Loucy (cell line): ENCODE results near the gene ME3.

ENCODE experiments used
- H2AFZ ChIP-seq: fragments of 200-600 bp; sonication (generic); 2 replicates; pipeline ENCODE4 v1.6.0; 2016; ENCODE audit warnings: antibody characterized with exemption, mild to moderate bottlenecking, low read length, moderate library complexity
- H3F3A ChIP-seq: fragments of 200-600 bp; 2 replicates; pipeline ENCODE4 v1.6.0; 2016; ENCODE audit warnings: antibody characterized with exemption, low read depth, mild to moderate bottlenecking
- H3K27me3 ChIP-seq: fragments of 200-600 bp; sonication (generic); 2 replicates; pipeline ENCODE4 v1.6.1; 2014; ENCODE audit warnings: low read length, mild to moderate bottlenecking; ENCODE audit not compliant: insufficient read depth, poor library complexity, severe bottlenecking
- H3K36me3 ChIP-seq: fragments of 200-600 bp; sonication (generic); 2 replicates; pipeline ENCODE4 v1.6.1; 2016; ENCODE audit warnings: low read length; ENCODE audit not compliant: insufficient read depth
- H3K4me1 ChIP-seq: fragments of 200-600 bp; sonication (generic); 2 replicates; pipeline ENCODE4 v1.5.1; 2014; ENCODE audit warnings: low read length, mild to moderate bottlenecking; ENCODE audit not compliant: insufficient read depth, poor library complexity, severe bottlenecking
- H3K4me2 ChIP-seq: fragments of 200-600 bp; sonication (generic); 2 replicates; pipeline ENCODE4 v1.6.0; 2014; ENCODE audit warnings: antibody characterized with exemption, low read length, low read depth, mild to moderate bottlenecking; ENCODE audit not compliant: poor library complexity, severe bottlenecking
- H3K4me3 ChIP-seq: fragments of 200-600 bp; sonication (generic); 2 replicates; pipeline ENCODE4 v1.5.1; 2014; ENCODE audit warnings: low read length, mild to moderate bottlenecking, mixed read lengths; ENCODE audit not compliant: poor library complexity, severe bottlenecking
- H3K79me2 ChIP-seq: fragments of 200-600 bp; sonication (generic); 2 replicates; pipeline ENCODE4 v1.6.1; 2014; ENCODE audit warnings: low read length; ENCODE audit not compliant: insufficient read depth
- H3K9ac ChIP-seq: fragments of 200-600 bp; sonication (generic); 2 replicates; pipeline ENCODE4 v1.6.0; 2014; ENCODE audit warnings: mild to moderate bottlenecking, low read depth, low read length, moderate library complexity; ENCODE audit not compliant: poor library complexity, severe bottlenecking
- H3K9me2 ChIP-seq: fragments of 200-600 bp; sonication (generic); replicated peaks from 2 replicates; pipeline ENCODE4 v1.6.1; 2016; ENCODE audit warnings: low read depth, low read length, mixed read lengths
- H3K9me3 ChIP-seq: fragments of 200-600 bp; sonication (generic); 2 replicates; pipeline ENCODE4 v1.6.1; 2014; ENCODE audit warnings: mild to moderate bottlenecking, antibody characterized with exemption, low read length, low read depth; ENCODE audit not compliant: insufficient read depth
- H4K20me1 ChIP-seq: fragments of 200-600 bp; sonication (generic); 2 replicates; pipeline ENCODE4 v1.6.0; 2014; ENCODE audit warnings: antibody characterized with exemption, low read length, mild to moderate bottlenecking; ENCODE audit not compliant: insufficient read depth, poor library complexity, severe bottlenecking
- EZH2phosphoT487 ChIP-seq: fragments of 200-600 bp; IDR thresholded peaks from 2 replicates; pipeline ENCODE4 v1.6.1; 2018; ENCODE audit warnings: antibody characterized with exemption, mild to moderate bottlenecking, moderate library complexity, borderline replicate concordance
- TF ChIP-seq, protein P1 (sequence below): fragments of 200-600 bp; sonication (generic); conservative IDR thresholded peaks from 2 replicates; pipeline ENCODE4 v1.5.1; 2014; ENCODE audit warnings: mild to moderate bottlenecking, antibody characterized with exemption, low read length

ME3 gene

DNA sequence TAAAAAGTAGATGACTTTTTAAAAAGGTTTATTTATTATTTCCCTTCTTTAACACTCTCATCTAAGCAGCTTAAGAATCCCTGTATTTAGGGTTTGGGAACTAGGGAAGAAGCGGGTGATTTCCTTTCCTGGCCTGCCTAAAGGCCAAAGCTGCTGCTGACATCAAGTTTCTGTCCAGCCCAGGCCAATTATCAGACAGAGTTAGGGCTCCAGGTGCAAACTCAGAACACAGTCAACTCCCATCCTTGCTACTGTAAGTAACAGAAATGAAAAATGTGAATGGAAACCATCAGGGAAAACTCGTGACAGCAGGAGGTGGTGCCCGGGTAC is 188.8 kb downstream of the ME3 start:
- H3K4me3 ChIP-seq, result no peak overlapping the region
- H3K36me3 ChIP-seq, result no peaks in the 10 kb centered on the region
- no peak overlapping the region for H2AFZ ChIP-seq
- peaks cover 33% of the 10 kb centered on the region for H3K4me1 ChIP-seq
- TF ChIP-seq EZH2phosphoT487, result no peak
- TF ChIP-seq, protein P1, sequence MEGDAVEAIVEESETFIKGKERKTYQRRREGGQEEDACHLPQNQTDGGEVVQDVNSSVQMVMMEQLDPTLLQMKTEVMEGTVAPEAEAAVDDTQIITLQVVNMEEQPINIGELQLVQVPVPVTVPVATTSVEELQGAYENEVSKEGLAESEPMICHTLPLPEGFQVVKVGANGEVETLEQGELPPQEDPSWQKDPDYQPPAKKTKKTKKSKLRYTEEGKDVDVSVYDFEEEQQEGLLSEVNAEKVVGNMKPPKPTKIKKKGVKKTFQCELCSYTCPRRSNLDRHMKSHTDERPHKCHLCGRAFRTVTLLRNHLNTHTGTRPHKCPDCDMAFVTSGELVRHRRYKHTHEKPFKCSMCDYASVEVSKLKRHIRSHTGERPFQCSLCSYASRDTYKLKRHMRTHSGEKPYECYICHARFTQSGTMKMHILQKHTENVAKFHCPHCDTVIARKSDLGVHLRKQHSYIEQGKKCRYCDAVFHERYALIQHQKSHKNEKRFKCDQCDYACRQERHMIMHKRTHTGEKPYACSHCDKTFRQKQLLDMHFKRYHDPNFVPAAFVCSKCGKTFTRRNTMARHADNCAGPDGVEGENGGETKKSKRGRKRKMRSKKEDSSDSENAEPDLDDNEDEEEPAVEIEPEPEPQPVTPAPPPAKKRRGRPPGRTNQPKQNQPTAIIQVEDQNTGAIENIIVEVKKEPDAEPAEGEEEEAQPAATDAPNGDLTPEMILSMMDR, result no peak
- H3K9me2 ChIP-seq, result no peaks in the 10 kb centered on the region
- H3K4me2 ChIP-seq, result no peak overlapping the region
- no peaks in the 10 kb centered on the region for H3K79me2 ChIP-seq
- no peaks in the 10 kb centered on the region for H4K20me1 ChIP-seq
- no peaks in the 10 kb centered on the region for H3K9me3 ChIP-seq
- H3K9ac ChIP-seq, result no peak overlapping the region
- no peaks in the 10 kb centered on the region for H3F3A ChIP-seq
- no peaks in the 10 kb centered on the region for H3K27me3 ChIP-seq

GRCh38 chr11:86482692-86483091 is 189.7 kb downstream of the ME3 start:
- no peaks in the 10 kb centered on the region for H3K27me3 ChIP-seq
- no peaks in the 10 kb centered on the region for H3K36me3 ChIP-seq
- H4K20me1 ChIP-seq, result no peaks in the 10 kb centered on the region
- H3K9ac ChIP-seq, result no peak overlapping the region
- no peak overlapping the region for H2AFZ ChIP-seq
- no peaks in the 10 kb centered on the region; the same call in 1 of the 2 replicates for H3F3A ChIP-seq
- peaks cover 42% of the 10 kb centered on the region for H3K4me1 ChIP-seq
- no peak overlapping the region for H3K4me3 ChIP-seq
- no peak overlapping the region for H3K4me2 ChIP-seq
- H3K79me2 ChIP-seq, result no peaks in the 10 kb centered on the region
- no peaks in the 10 kb centered on the region for H3K9me3 ChIP-seq
- no peak for TF ChIP-seq EZH2phosphoT487
- TF ChIP-seq, protein P1, result no peak
- H3K9me2 ChIP-seq, result no peaks in the 10 kb centered on the region

DNA sequence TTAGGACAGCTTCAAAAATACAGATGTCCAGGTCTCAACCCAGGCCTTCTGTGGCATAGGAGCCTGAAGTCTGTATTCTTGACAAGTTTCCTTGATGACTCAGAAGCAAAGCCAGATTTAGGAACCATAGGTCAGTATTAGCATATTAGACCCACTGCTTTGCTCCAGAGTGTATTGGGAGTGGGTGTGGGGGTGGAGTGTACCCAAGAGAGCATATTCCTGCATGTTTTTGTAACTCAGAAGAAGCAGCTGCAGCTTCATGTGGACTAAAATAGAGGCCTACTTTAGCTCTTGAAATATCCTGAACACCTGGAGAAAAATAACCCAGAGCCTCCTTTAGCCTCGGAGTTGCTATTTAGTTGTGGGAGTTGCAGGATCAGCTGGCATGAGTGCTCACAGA is 191.0 kb downstream of the ME3 start:
- Histone ChIP-seq H3K4me2 (no peak overlapping the region), H3K79me2 (no peaks in the 10 kb centered on the region), H3K4me1 (peaks cover 42% of the 10 kb centered on the region), H3K9ac (no peak overlapping the region), H3K9me3 (no peaks in the 10 kb centered on the region), H3F3A (no peaks in the 10 kb centered on the region; the same call in 1 of the 2 replicates), H2AFZ (no peak overlapping the region), H4K20me1 (no peaks in the 10 kb centered on the region), H3K36me3 (no peaks in the 10 kb centered on the region), H3K27me3 (no peaks in the 10 kb centered on the region), H3K9me2 (no peaks in the 10 kb centered on the region), H3K4me3 (no peak overlapping the region)
- TF ChIP-seq EZH2phosphoT487, result no peak
- TF ChIP-seq, protein P1, result no peak
